ENCODE data around the gene ABCA8. TPM values are rescaled to one million over a fixed set of nuclear protein-coding genes. Genes with fewer than 3 reads are reported as not detected.

Gene ABCA8
- total and polyA plus RNA-seq, 2 experiments from 2014 or later = not detected

- no peaks in the 10 kb centered on the region for H3K36me3 Mint-ChIP-seq (ENCODE audit: low read depth)
- H2AFZ ChIP-seq = no peak overlapping the region
- no peaks in the 10 kb centered on the region for H3K4me1 ChIP-seq (ENCODE audit: insufficient read depth)
- no peak for ATAC-seq
- no peak overlapping the region for H3K4me3 ChIP-seq
- no peak overlapping the region for H3K4me3 Mint-ChIP-seq
- no peaks in the 10 kb centered on the region for H3F3A ChIP-seq (replicated peaks; ENCODE audit: low read depth)
- H3K27me3 ChIP-seq (ENCODE audit: insufficient read depth) = no peaks in the 10 kb centered on the region
- H3K4me1 Mint-ChIP-seq = no peaks in the 10 kb centered on the region; the same call in 2 of the 3 replicates
- H3K4me2 ChIP-seq = no peak overlapping the region
- H3K27me3 Mint-ChIP-seq (ENCODE audit: insufficient read depth, low read depth, poor library complexity) = no peaks in the 10 kb centered on the region
- no peak overlapping the region for H3K27ac Mint-ChIP-seq
- no peak overlapping the region for H3K27ac ChIP-seq (ENCODE audit: low read depth)
- no peaks in the 10 kb centered on the region for H4K20me1 ChIP-seq (replicated peaks; ENCODE audit: insufficient read depth)
- TF ChIP-seq POLR2AphosphoS5 (IDR thresholded peaks at IDR 0.05; ENCODE audit: low read depth) (no peak), ZNF462 (CRISPR knock-in tag; IDR thresholded peaks at IDR 0.05) (no peak), STAT1 (IDR thresholded peaks at IDR 0.05; ENCODE audit: unreplicated experiment) (no peak), ZNF114 (CRISPR knock-in tag; IDR thresholded peaks at IDR 0.05) (no peak), JUNB (IDR thresholded peaks at IDR 0.05; ENCODE audit: unreplicated experiment) (no peak), NANOG (IDR thresholded peaks at IDR 0.05; ENCODE audit: borderline replicate concordance) (no peak), CREB1 (CRISPR knock-in tag; IDR thresholded peaks at IDR 0.05; ENCODE audit: low read depth) (no peak), ETS1 (IDR thresholded peaks at IDR 0.05) (no peak), CTCF (conservative IDR thresholded peaks at IDR 0.05; ENCODE audit: low read depth in 2 of 2) (no peak), ZNF331 (CRISPR knock-in tag; IDR thresholded peaks at IDR 0.05; ENCODE audit: low read depth) (no peak), EZH2phosphoT487 (IDR thresholded peaks at IDR 0.05; ENCODE audit: unreplicated experiment) (no peak)
- no peak for DNase-seq (ENCODE audit: low spot score)
- peaks cover 3% of the 10 kb centered on the region; the same call in 1 of the 2 replicates for H3K9me2 ChIP-seq (ENCODE audit: insufficient read depth)
- H3K9me3 Mint-ChIP-seq = no peaks in the 10 kb centered on the region
- H3K36me3 ChIP-seq (ENCODE audit: insufficient read depth) = no peaks in the 10 kb centered on the region
- no peaks in the 10 kb centered on the region for H3K79me2 ChIP-seq (replicated peaks; ENCODE audit: insufficient read depth)
Observed at GRCh38 chr17:68820825-68821481, 134.2 kb downstream of the ABCA8 start.

Measured in GM23338 (cell line).